BLaER1 treated with 17β-estradiol and CSF1 and Interleukin-3, amounts not matched to agents 10 nM and 100 nM (cell line): ENCODE data around the gene CYP2A7.
"Not testable (repeated sequence)": the region's sequence is repeated elsewhere in the genome, so short reads cannot be mapped to it uniquely, and the experiment has no call there.

Source experiments
- H3K27ac ChIP-seq, 11 experiments: shearing (Covaris generic); formaldehyde crosslinking; 2 replicates each; pipeline ENCODE4 v1.8.1; 2022
- H3K27me3 ChIP-seq, 11 experiments: shearing (Covaris generic); formaldehyde crosslinking; 2 replicates each; pipeline ENCODE4 v1.8.1; 2022
- H3K36me3 ChIP-seq, 11 experiments: shearing (Covaris generic); formaldehyde crosslinking; 2 replicates each; pipeline ENCODE4 v1.8.1; 2022
- H3K4me1 ChIP-seq, 10 experiments: shearing (Covaris generic); formaldehyde crosslinking; 2 replicates each; pipeline ENCODE4 v1.8.1; 2022
- H3K4me2 ChIP-seq, 11 experiments: shearing (Covaris generic); formaldehyde crosslinking; 2 replicates each; pipeline ENCODE4 v1.8.1; 2022
- H3K4me3 ChIP-seq, 10 experiments: shearing (Covaris generic); formaldehyde crosslinking; 2 replicates each; pipeline ENCODE4 v1.8.1; 2022
- H3K9ac ChIP-seq, 11 experiments: shearing (Covaris generic); formaldehyde crosslinking; 2 replicates each; pipeline ENCODE4 v1.8.1; 2022
- H3K9me3 ChIP-seq, 11 experiments: shearing (Covaris generic); formaldehyde crosslinking; replicated peaks in 1 of 11; 2 replicates each; pipeline ENCODE4 v1.8.1; 2022
- H4K20me1 ChIP-seq, 11 experiments: shearing (Covaris generic); formaldehyde crosslinking; 2 replicates each; pipeline ENCODE4 v1.8.1; 2022
- Cebpa-rat ChIP-seq, 11 experiments: shearing (Covaris generic); IDR thresholded peaks; 2 replicates each; pipeline ENCODE4 v1.8.1; 2022

CYP2A7 gene, protein sequence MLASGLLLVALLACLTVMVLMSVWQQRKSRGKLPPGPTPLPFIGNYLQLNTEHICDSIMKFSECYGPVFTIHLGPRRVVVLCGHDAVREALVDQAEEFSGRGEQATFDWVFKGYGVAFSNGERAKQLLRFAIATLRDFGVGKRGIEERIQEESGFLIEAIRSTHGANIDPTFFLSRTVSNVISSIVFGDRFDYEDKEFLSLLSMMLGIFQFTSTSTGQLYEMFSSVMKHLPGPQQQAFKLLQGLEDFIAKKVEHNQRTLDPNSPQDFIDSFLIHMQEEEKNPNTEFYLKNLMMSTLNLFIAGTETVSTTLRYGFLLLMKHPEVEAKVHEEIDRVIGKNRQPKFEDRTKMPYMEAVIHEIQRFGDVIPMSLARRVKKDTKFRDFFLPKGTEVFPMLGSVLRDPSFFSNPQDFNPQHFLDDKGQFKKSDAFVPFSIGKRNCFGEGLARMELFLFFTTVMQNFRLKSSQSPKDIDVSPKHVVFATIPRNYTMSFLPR

DNA sequence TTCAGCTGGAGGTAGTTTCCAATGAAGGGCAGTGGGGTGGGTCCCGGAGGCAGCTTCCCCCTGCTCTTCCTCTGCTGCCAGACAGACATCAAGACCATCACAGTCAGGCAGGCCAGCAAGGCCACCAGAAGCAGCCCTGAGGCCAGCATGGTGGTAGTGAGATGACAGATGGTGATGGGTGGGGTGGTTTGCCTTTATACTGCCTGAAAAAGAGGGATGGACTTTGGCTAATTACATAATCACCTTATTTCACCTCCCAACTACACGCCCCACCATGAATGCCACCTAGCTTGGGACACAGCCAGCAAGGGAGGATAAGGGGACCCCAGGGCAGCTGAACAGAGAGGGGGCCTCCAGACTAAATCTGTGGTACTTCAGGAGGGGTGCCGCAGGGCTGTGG, at the start of gene CYP2A7:
Gene CYP2A7 (minus strand): TSS at position 170 of the 400 bp plus-strand sequence. CDS start 21 bp downstream, at position 149.
- H4K20me1 ChIP-seq, H3K27ac ChIP-seq, H3K27me3 ChIP-seq, H3K4me2 ChIP-seq, H3K4me1 ChIP-seq, H3K4me3 ChIP-seq, H3K9me3 ChIP-seq, H3K36me3 ChIP-seq, H3K9ac ChIP-seq: not testable (repeated sequence)

DNA sequence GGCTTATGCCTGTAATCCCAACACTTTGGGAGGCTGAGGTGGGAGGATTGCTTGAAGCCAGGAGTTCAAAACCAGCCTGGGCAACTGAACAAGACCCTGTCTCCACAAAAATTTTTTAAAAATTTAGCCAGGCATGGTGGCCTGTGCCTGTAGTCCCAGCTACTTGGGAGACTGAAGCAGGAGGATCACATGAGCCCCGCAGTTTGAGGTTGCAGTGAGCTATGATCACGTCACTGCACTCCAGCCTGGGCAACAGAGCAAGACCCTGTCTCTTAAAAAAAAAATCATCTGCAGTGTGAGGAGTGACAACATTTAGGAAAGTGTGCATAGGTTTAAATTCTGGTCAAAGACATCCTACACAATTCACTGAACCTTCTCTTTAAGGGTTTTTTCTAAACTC, 48.8 kb upstream of the CYP2A7 start:
- not testable (repeated sequence) for H3K4me3 ChIP-seq, H3K36me3 ChIP-seq, H3K4me2 ChIP-seq, H3K27ac ChIP-seq, H3K9ac ChIP-seq, H4K20me1 ChIP-seq, H3K27me3 ChIP-seq, H3K4me1 ChIP-seq
- peaks cover 0 to 11% (median 8%) of the 10 kb centered on the region in 11 experiments; a peak in 13 of 22 replicates for H3K9me3 ChIP-seq

DNA sequence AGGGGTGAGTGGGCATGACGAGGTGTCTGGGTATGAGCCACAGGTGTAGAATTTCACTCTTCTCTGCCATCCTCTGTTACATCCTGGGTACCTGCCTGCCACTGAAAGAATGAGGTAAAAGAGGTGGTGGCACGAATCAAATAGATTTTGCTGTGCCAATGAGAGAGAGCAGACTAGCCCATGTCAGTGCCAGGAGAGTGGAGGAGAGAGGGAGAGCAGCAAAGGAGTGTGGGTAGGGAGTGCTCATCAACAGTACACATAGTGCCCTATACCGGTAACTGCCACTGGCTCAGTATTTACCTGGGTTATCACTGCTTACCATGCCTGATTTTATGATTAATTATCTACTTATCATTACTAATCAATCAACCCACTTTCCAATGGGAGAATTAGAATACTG, 47.9 kb upstream of the CYP2A7 start:
- H4K20me1 ChIP-seq, H3K27ac ChIP-seq, H3K9me3 ChIP-seq, H3K4me1 ChIP-seq, H3K4me2 ChIP-seq, H3K9ac ChIP-seq, H3K4me3 ChIP-seq, H3K36me3 ChIP-seq, H3K27me3 ChIP-seq: not testable (repeated sequence)

DNA sequence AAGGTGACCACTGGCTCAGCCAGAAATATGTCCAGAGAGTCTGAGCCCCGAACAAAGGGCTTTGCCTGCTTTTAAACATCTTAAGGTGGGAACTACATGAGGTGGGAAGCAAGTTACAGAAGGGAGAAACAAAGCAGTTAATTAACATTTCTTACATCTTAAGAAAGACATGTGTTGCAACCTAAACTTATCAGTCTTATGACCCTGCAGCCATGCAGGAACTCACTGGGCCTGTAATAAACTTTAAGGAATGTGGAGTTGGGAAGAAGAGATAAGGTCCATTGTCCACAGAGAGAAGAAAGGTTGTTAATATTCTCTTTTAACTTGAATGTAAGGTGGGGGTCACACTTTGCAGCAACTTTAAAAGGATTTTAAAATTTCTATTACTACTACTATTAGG, 46.8 kb upstream of the CYP2A7 start:
- Histone ChIP-seq H3K4me3 (no peak overlapping the region), H3K4me1 (no peaks in the 10 kb centered on the region), H3K27me3 (no peaks in the 10 kb centered on the region), H3K9me3 (no peaks in the 10 kb centered on the region), H3K9ac (no peak overlapping the region), H3K27ac (no peak overlapping the region), H4K20me1 (no peaks in the 10 kb centered on the region), H3K36me3 (no peaks in the 10 kb centered on the region), H3K4me2 (no peak overlapping the region)
- no peak for TF ChIP-seq Cebpa-rat (IDR thresholded peaks at IDR 0.05)

DNA sequence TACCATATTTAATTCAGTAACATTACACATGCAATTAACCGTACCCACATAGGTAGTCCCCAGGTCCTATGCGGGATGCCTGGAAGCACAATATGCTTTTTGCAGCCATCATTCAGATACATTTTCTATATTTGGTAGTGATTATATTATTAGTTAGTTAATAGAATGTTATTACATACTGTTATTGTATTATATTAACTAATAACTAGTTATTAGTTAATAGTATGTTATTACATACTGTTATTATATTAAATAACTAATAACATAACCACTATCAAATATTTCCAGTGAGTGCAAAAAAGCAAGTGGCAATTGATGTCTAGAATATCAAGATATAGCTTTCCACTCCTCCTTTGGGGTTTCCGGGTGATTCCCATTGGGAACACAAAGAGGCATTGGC, 45.5 kb upstream of the CYP2A7 start:
- no peak for TF ChIP-seq Cebpa-rat (IDR thresholded peaks at IDR 0.05)
- Histone ChIP-seq H3K36me3 (no peaks in the 10 kb centered on the region), H4K20me1 (no peaks in the 10 kb centered on the region), H3K9ac (no peak overlapping the region), H3K27me3 (no peaks in the 10 kb centered on the region), H3K4me3 (no peak overlapping the region), H3K4me2 (no peak overlapping the region), H3K4me1 (no peaks in the 10 kb centered on the region), H3K27ac (no peak overlapping the region), H3K9me3 (no peaks in the 10 kb centered on the region)

DNA sequence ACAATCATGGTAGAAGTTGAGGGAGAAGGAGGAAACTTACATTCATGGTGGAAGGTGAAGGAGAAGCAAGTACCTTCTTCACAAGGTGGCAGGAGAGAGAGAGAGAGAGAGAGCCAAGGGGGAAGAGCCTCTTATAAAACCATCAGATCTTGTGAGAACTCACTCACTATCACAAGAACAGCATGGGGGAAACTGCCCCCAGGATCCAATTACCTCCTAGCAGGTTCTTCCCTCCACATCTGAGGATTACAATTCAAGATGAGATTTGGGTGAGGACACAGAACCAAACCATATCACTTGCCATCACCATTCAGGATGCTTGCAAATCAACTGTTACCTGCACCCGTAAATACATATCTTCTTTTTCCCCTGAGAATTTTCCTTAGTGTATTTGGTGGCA, 44.2 kb upstream of the CYP2A7 start:
- not testable (repeated sequence) for H3K9me3 ChIP-seq, H3K4me3 ChIP-seq, H3K4me1 ChIP-seq

DNA sequence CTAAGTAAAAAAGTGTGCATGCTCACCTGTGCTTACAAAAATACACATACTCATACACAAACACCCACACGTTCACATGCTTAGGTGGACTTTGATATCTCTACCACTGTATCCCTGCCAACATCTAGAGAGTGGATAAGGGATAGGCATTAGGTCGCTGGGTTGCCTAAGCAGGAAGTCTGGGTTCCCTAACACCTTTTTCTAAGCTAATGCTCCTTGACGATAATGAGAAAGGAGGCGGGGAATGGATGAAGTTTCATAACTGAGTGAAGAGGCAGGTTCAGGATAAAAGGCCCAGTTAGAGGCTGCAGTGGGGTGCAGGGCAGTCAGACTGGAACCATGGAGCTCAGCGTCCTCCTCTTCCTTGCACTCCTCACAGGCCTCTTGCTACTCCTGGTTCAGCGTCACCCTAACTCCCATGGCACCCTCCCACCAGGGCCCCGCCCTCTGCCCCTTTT, 41.9 kb upstream of the CYP2A7 start:
- Histone ChIP-seq H3K9ac (no peak overlapping the region), H3K4me2 (no peak overlapping the region), H4K20me1 (no peaks in the 10 kb centered on the region), H3K9me3 (peaks cover 24 to 32% (median 28%) of the 10 kb centered on the region in 11 experiments), H3K4me3 (no peak overlapping the region), H3K36me3 (no peaks in the 10 kb centered on the region), H3K4me1 (no peaks in the 10 kb centered on the region), H3K27me3 (no peaks in the 10 kb centered on the region), H3K27ac (no peak overlapping the region)
- TF ChIP-seq Cebpa-rat (IDR thresholded peaks at IDR 0.05): no peak

More for the DNA sequence above, 44.2 kb upstream of the CYP2A7 start:
- H3K4me2 ChIP-seq, H3K27me3 ChIP-seq, H3K9ac ChIP-seq, H4K20me1 ChIP-seq, H3K27ac ChIP-seq, H3K36me3 ChIP-seq: not testable (repeated sequence)

DNA sequence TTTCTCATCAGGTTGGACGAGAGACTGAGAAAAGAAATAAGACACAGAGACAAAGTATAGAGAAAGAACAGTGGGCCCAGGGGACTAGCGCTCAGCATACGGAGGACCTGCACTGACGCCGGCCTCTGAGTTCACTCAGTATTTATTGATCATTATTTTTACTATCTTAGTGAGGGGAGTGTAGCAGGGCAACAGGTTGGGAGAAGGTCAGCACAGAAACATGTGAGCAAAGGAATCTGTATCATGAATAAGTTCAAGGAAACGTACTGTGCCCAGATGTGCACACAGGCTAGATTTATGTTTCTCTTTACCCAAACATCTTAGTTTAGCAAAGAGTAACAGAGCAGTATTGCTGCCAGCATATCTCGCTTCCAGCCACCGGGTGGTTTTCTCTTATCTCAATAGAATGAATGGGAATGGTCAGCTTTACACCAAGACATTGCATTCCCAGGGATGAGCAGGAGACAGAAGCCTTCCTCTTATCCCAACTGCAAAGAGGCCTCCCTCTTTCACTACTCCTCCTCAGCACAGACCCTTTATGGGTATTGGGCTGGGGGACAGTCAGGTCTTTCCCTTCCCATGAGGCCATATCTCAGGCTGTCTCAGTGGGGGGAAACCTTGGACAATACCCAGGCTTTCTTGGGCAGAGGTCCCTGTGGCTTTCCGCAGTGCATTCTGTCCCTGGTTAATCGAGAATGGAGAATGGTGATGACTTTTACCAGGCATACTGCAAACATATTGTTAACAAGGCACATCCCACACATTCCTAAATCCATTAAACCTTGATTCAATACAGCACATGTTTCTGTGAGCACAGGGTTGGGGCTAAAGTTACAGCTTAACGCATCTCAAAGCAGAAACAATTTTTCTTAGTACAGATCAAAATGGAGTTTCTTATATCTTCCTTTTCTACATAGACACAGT, 40.5 kb upstream of the CYP2A7 start:
- not testable (repeated sequence) for H3K9ac ChIP-seq, H3K27me3 ChIP-seq, H3K4me3 ChIP-seq, H3K36me3 ChIP-seq, H3K27ac ChIP-seq, H3K4me1 ChIP-seq, H3K4me2 ChIP-seq, H4K20me1 ChIP-seq
- peaks cover 27 to 46% (median 33%) of the 10 kb centered on the region in 11 experiments for H3K9me3 ChIP-seq

DNA sequence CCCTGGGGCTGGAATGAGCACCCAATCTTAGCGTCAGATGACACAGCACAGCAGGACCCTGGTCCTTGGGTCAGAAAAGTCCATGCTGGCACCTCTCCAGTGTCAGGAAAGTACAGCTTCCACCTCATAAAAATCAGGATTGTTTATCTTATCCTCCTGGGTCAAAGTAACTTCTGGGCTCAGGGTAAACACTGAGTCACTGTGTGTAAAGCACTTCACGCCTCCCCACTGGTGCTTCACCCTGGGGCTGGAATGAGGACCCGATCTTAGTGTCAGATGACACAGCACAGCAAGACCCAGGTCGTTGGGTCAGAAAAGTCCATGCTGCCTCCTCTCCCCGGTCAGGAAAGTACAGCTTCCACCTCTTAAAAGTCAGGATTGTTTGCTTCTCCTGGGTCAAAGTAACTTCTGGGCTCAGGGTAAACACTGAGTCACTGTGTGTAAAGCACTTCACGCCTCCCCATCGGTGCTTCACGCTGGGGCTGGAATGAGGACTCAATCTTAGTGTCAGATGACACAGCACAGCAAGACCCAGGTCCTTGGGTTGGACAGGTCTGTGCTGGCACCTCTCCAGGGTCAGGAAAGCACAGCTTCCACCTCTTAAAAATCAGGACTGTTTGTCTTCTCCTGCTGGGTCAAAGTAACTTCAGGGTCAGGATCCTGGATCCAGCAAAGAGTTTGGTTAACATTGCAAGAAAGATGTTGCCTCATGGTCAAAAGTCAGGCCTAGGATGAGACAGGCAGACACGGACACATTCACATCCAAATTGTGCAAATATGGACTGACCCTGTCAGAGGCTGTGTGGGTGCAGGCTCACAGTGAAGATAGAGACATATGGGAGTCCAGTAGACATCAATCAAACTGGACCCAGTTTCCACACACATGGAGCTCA, 39.2 kb upstream of the CYP2A7 start:
- no peak overlapping the region for H3K4me3 ChIP-seq
- no peaks in the 10 kb centered on the region for H3K4me1 ChIP-seq
- no peak overlapping the region for H3K4me2 ChIP-seq
- no peak overlapping the region for H3K9ac ChIP-seq
- H4K20me1 ChIP-seq: no peaks in the 10 kb centered on the region
- H3K9me3 ChIP-seq: peaks cover 31 to 54% (median 36%) of the 10 kb centered on the region in 11 experiments
- no peak for TF ChIP-seq Cebpa-rat (IDR thresholded peaks at IDR 0.05)
- no peaks in the 10 kb centered on the region for H3K36me3 ChIP-seq
- no peaks in the 10 kb centered on the region for H3K27me3 ChIP-seq
- no peak overlapping the region for H3K27ac ChIP-seq
